ENCODE results near the gene FLYWCH1.

Gene FLYWCH1, protein sequence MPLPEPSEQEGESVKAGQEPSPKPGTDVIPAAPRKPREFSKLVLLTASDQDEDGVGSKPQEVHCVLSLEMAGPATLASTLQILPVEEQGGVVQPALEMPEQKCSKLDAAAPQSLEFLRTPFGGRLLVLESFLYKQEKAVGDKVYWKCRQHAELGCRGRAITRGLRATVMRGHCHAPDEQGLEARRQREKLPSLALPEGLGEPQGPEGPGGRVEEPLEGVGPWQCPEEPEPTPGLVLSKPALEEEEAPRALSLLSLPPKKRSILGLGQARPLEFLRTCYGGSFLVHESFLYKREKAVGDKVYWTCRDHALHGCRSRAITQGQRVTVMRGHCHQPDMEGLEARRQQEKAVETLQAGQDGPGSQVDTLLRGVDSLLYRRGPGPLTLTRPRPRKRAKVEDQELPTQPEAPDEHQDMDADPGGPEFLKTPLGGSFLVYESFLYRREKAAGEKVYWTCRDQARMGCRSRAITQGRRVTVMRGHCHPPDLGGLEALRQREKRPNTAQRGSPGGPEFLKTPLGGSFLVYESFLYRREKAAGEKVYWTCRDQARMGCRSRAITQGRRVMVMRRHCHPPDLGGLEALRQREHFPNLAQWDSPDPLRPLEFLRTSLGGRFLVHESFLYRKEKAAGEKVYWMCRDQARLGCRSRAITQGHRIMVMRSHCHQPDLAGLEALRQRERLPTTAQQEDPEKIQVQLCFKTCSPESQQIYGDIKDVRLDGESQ

GRCh38 chr16:2911638-2912329 lies at the start of gene FLYWCH1:
FLYWCH1 (plus strand) TSS chr16:2911931; CDS start chr16:2929686, 17,755 bp downstream.
- peak; percentile 97 for DNase-seq (ENCODE audit: low read depth, low spot score)

- no peak for DNase-seq (ENCODE audit: low read depth, low spot score)
These were observed 46.1 kb upstream of the FLYWCH1 start for GRCh38 chr16:2865651-2866050.

DNA sequence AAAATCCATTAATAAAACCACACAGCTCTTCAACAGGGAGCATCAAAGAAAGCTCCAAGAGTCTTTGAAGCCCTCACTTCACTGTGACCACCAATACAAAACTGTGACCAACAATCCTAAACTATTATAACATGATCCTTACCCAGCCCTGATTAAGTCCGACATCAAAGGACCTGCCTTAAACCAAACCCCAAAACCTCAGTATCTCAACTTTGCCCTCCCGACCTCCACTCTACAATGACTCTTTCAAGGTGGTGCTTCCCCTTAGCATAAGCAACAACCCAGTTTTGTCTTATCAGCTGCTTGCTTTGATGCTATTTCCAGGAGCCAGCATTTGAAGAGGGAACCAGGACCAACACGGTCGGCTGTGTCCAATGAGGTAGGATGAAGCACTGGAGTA lies 45.3 kb upstream of the FLYWCH1 start:
- no peak for DNase-seq (ENCODE audit: low read depth, low spot score)

GRCh38 chr16:2867661-2867986 lies 44.1 kb upstream of the FLYWCH1 start:
- no peak for DNase-seq (ENCODE audit: low read depth, low spot score)

DNA sequence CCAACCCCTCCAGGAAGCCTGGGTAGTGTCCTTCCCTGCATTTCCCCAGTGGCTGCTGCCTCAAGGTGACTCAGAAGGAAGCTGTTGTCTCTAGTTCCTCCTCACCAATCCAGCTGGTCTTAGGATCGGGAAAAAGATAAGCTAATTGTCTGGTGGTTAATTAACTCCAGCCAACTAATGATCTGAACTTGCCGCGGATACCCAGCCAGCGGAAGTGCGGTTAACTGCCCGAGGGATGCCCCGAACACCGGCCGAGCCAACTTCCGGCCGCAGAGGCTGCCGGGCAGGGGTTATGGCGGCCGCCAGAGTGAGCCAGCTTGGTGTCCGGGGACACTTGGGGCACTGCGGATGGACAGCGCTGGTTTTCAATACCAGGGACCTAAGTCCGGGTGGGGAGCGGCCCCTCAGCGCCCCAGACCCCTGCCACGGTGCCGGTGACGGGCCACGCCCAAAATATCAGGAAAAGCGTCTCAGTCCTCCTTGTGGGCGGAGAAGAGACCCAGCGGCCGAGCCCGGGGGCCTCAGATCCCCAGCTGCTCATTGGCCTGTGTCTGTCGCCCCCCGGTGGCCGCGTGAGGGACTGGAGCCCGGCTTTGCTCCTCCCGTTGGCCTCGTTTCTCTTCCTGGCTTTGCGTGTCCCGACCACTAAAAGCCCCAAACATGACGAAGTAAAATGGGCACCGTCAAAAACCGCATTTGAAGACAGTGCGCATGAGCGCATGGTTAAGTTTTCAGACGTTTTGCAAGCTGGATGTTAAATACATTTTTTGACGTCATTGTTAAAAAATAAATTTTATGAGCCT lies 43.5 kb upstream of the FLYWCH1 start:
- DNase-seq (ENCODE audit: low read depth, low spot score): peak; percentile 81

DNA sequence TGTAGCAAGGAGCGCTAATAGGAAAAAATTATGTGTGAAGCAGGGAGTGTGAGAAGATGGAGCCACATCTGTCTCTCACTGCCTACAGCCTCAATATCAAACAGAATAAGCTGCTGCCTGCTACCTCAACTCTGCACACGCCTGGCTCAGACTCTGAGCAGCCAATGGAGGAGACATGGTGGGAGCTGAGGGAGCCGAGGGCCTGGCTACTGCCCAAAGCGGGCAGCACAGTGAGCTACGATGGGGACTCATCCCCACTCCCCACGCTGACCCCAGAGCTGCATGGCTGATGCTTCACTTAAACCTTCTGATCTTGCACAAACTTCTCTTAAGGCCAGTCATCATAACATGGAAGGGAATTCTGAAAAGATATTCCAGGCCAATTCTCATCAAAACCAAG lies 39.8 kb upstream of the FLYWCH1 start:
- DNase-seq (ENCODE audit: low read depth, low spot score): no peak

DNA sequence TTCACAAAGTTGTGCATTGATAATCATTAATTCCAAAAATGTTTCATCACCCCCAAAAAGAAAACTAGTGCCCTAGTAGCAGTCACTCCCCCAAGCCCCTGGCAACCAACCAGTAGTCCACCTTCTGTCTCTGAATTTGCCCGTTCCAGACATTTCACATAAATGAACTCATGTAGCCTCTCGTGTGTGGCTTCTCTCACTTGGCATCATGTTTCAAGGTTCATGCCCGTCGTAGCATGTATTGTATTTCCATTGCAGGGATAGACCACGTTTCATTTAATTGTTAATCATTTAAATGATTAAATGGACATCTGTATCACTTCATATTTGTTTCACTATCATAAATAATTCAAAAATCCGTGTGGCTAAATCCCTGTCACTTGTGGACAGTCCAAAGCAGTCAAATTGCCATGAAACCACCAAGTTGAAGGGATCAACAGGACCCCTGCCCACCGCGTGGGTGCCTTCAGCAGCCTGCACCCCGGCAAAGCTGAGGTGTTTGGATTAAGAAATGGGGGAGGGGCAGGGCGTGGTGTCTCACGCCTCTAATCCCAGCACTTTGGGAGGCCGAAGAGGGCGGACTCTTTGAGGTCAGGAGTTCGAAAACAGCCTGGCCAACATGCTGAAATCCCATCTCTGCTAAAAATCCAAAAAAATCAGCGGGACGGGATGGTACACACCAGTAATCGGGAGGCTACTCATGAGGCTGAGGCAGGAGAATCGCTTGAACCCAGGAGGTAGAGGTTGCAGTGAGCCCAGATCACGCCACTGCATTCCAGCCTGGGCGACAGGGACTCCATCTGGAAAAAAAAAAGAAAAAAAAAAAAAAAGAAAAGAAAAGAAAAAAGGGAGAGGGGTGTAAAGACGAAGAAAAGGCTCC lies 37.5 kb upstream of the FLYWCH1 start:
- no peak for DNase-seq (ENCODE audit: low read depth, low spot score)

- DNase-seq (ENCODE audit: low read depth, low spot score): peak; percentile 18
These were observed 36.8 kb upstream of the FLYWCH1 start for GRCh38 chr16:2874912-2875362.

DNA sequence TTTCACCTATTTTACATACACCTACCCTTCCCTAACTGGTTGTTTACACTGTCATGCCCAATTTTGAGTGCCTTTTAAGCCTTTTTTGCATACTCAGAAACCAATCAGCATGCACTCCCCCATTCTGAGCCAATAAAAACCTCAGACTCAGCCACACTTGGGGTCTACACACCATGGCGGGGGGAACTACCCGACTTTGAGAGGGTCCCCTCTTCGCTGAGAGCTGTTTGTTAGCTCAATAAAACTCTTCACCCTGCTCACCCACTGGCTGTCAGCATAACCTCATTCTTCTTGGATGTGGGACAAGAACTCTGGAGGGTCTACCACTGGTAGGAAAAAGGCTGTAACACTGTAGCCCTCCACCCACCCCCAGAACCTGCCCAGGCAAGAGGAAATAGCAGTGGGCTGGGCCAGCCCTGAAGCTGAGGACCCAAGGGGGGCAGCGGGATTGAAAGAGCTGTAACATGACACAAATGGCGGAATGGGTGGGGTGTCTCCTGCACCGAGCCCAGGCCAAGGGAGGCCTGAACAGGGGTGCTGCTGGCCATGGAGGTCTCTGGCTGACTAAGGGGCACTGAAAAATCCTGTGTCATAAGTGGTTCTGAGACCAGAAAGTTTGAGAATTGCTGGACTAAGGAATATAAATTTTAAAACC lies 31.8 kb upstream of the FLYWCH1 start:
- no peak for DNase-seq (ENCODE audit: low read depth, low spot score)

GRCh38 chr16:2881783-2882649 lies 29.7 kb upstream of the FLYWCH1 start:
- no peak for DNase-seq (ENCODE audit: low read depth, low spot score)

- peak; percentile 93 for DNase-seq (ENCODE audit: low read depth, low spot score)
These were observed 28.9 kb upstream of the FLYWCH1 start, which contains the start of gene FLYWCH2 for GRCh38 chr16:2882650-2883457. FLYWCH2 (plus strand) TSS chr16:2883215; CDS start chr16:2896450, 13,235 bp downstream.

DNA sequence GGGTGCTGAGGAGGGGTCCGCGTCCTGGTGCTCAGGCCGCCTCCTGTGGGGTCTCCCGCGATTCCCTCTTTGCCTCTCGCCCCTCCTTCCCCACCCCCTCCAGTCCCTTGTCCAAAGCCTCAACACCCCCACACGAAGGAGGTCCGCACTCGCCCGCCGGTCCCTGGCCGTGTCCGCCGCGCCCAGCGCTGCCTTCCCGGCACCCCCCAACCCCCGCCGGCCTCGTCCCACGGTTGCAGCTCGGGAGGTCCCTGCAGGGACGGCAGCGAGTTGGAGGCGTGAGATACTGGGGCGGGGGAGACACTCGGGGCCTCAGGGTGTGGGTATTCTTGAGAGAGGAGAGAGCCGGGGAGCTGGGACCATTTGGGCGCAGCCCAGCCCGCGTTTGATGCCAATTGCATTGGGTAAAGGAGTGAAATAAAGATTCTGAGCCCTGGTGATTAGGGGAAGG lies 28.2 kb upstream of the FLYWCH1 start:
- DNase-seq (ENCODE audit: low read depth, low spot score): no peak

DNA sequence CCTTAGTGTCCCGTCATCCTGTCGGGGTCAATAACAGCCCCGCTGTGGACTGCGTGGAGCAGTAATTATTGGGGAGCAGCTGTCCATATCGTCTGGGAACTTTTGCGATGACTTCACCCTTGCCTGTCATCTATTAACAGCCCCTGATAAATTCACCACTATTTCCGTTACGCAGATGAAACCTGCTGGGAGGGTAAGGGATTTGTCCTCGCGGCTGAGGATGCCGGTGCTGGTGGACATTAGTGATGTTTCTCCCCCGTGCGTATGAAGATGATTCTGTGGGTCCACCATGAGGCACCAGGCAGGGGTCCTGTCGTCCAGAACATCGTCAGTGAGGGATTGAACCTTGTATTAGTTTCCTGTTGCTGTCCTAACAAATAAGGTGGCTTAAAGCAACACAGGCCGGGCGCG lies 27.7 kb upstream of the FLYWCH1 start:
- DNase-seq (ENCODE audit: low read depth, low spot score): no peak

GRCh38 chr16:2894231-2894630 lies 17.5 kb upstream of the FLYWCH1 start:
- no peak for DNase-seq (ENCODE audit: low read depth, low spot score)

DNA sequence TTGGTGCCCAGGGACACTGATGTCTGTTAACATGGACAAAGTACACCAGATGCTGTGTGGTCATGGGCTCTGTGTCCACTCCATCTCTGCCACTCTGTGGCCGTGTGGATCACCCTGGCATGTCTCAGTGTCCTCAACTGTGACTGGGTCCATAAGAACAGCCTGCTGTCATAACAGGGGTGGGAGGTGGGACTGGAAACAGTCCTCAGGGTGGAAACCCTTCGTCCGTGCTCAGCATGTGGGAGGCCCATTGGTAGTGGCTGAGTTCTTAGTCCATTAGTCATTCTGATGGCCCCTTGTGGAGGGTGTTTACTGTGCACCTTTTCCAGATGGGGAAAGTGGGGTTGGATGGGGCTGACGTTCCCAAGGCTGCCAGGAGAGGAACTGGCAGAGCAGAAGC lies 15.9 kb upstream of the FLYWCH1 start:
- no peak for DNase-seq (ENCODE audit: low read depth, low spot score)

DNA sequence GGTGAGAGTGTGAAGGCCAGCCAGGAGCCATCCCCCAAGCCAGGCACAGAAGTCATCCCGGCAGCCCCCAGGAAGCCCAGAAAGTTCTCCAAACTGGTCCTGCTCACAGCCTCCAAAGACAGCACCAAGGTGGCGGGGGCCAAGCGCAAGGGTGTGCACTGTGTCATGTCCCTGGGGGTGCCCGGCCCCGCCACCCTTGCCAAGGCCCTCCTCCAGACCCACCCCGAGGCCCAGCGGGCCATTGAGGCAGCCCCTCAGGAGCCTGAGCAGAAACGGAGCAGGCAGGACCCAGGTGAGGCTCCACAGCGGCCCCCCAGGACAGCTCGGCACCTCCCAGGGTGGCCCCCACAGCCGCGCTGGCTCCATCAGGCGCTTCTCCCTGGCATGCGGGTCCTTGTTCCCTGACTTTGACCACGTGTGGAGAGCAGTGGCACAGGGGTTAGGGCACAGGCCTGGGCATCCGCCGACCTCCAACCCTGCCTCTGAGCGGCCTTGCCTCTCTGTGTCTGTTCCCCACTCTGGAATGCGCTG lies 15.2 kb upstream of the FLYWCH1 start:
- DNase-seq (ENCODE audit: low read depth, low spot score): no peak

GRCh38 chr16:2897110-2897509 lies 14.6 kb upstream of the FLYWCH1 start:
- no peak for DNase-seq (ENCODE audit: low read depth, low spot score)
